IMR-90 (cell line): ENCODE measurements around the gene AOPEP. TPM values are rescaled to one million over a fixed set of nuclear protein-coding genes. Genes with fewer than 3 reads are reported as not detected.

Experiments used
- ATAC-seq: fragments of 200-7000 bp; cut with Tn5 transposase; 2 replicates; pipeline ENCODE4 v1.9.1; 2020; ENCODE audit warnings: low read depth, mild to moderate bottlenecking, moderate library complexity
- BruUV-seq: library from RNA; stranded (reverse); fragments of 400-500 nt; replicated peaks from 2 replicates; lab custom pipeline; 2021; lab: Mats Ljungman, UMichigan
- CTCF ChIA-PET: fragments of 300-600 bp; formaldehyde crosslinking; extraction: SDS; loops from one replicate; lab custom pipeline; 2021; ENCODE audit warnings: antibody characterized with exemption; lab: Yijun Ruan, JAX
- POLR2A ChIA-PET: fragments of 300-600 bp; sonication (Branson Sonifier 250); formaldehyde crosslinking; loops from one replicate; lab custom pipeline; 2022; ENCODE audit warnings: antibody characterized with exemption; ENCODE audit not compliant: unreplicated experiment; lab: Charles Lee
- DNase-seq: peaks from one replicate; pipeline ENCODE4 v3.0.0; 2013
- H2AFZ ChIP-seq: replicated peaks from 2 replicates; pipeline ENCODE3; 2013; ENCODE audit warnings: low read length, mild to moderate bottlenecking; ENCODE audit not compliant: poor library complexity
- H2AK5ac ChIP-seq: 2 replicates; pipeline ENCODE4 v1.6.1; 2013; ENCODE audit warnings: low read depth, low read length, inconsistent platforms
- H2AK9ac ChIP-seq: replicated peaks from 2 replicates; pipeline ENCODE3; 2013; ENCODE audit warnings: mild to moderate bottlenecking, low read depth, low read length, moderate library complexity; ENCODE audit not compliant: poor library complexity
- H2BK120ac ChIP-seq: 2 replicates; pipeline ENCODE4 v1.6.1; 2013; ENCODE audit warnings: low read depth, low read length, inconsistent platforms
- H2BK15ac ChIP-seq: 3 replicates; pipeline ENCODE4 v1.6.1; 2013; ENCODE audit warnings: low read depth, low read length, inconsistent platforms
- H2BK20ac ChIP-seq: 2 replicates; pipeline ENCODE4 v1.6.1; 2013; ENCODE audit warnings: low read depth, mild to moderate bottlenecking, inconsistent platforms, low read length, moderate library complexity
- H2BK5ac ChIP-seq: 2 replicates; pipeline ENCODE4 v1.6.1; 2013; ENCODE audit warnings: mild to moderate bottlenecking, low read depth, low read length, inconsistent platforms; ENCODE audit not compliant: poor library complexity, severe bottlenecking
- H3K14ac ChIP-seq: replicated peaks from 2 replicates; pipeline ENCODE4 v1.6.1; 2013; ENCODE audit warnings: low read depth, low read length, inconsistent platforms
- H3K18ac ChIP-seq: 2 replicates; pipeline ENCODE4 v1.6.1; 2013; ENCODE audit warnings: low read depth, low read length, control low read depth
- H3K23ac ChIP-seq: 2 replicates; pipeline ENCODE4 v1.6.1; 2013; ENCODE audit warnings: low read depth, low read length, inconsistent platforms
- H3K27ac ChIP-seq: 2 replicates; pipeline ENCODE4 v1.5.1; 2013; ENCODE audit warnings: mild to moderate bottlenecking, control low read depth, low read length; ENCODE audit not compliant: insufficient read depth
- H3K27me3 ChIP-seq: 2 replicates; pipeline ENCODE4 v1.6.1; 2013; ENCODE audit warnings: low read length; ENCODE audit not compliant: control insufficient read depth, insufficient read depth
- H3K36me3 ChIP-seq: 2 replicates; pipeline ENCODE4 v1.6.1; 2013; ENCODE audit warnings: low read length, mixed read lengths; ENCODE audit not compliant: control insufficient read depth, insufficient read depth
- H3K4ac ChIP-seq: 2 replicates; pipeline ENCODE4 v1.6.1; 2013; ENCODE audit warnings: low read depth, low read length, inconsistent platforms
- H3K4me1 ChIP-seq: 2 replicates; pipeline ENCODE4 v1.6.1; 2013; ENCODE audit warnings: low read length, mixed read lengths; ENCODE audit not compliant: control insufficient read depth, insufficient read depth
- H3K4me2 ChIP-seq: 2 replicates; pipeline ENCODE4 v1.6.1; 2013; ENCODE audit warnings: low read depth, mild to moderate bottlenecking, control low read depth, low read length, moderate library complexity
- H3K4me3 ChIP-seq: 2 replicates; pipeline ENCODE4 v1.5.1; 2013; ENCODE audit warnings: low read depth, mild to moderate bottlenecking, control low read depth, low read length, moderate library complexity; ENCODE audit not compliant: insufficient read depth
- H3K56ac ChIP-seq: 2 replicates; pipeline ENCODE4 v1.6.1; 2013; ENCODE audit warnings: low read length, inconsistent platforms; ENCODE audit not compliant: insufficient read depth; ENCODE audit errors: extremely low read depth
- H3K79me1 ChIP-seq, 2 experiments: 2 replicates each; pipeline ENCODE4 v1.6.1; 2013; ENCODE audit warnings: low read length in 2 of 2, inconsistent platforms in 1 of 2, low read depth in 1 of 2
- H3K9ac ChIP-seq: 2 replicates; pipeline ENCODE4 v1.6.1; 2013; ENCODE audit warnings: low read depth, low read length, control low read depth
- H3K9me1 ChIP-seq: 2 replicates; pipeline ENCODE4 v1.6.1; 2013; ENCODE audit warnings: low read length, inconsistent platforms; ENCODE audit not compliant: insufficient read depth
- H3K9me3 ChIP-seq: 2 replicates; pipeline ENCODE4 v1.6.1; 2013; ENCODE audit warnings: low read length; ENCODE audit not compliant: control insufficient read depth, insufficient read depth
- H4K20me1 ChIP-seq: 2 replicates; pipeline ENCODE4 v1.6.1; 2013; ENCODE audit warnings: low read length, inconsistent platforms; ENCODE audit not compliant: insufficient read depth
- H4K5ac ChIP-seq: 2 replicates; pipeline ENCODE4 v1.6.1; 2013; ENCODE audit warnings: mild to moderate bottlenecking, low read depth, low read length, control low read depth
- H4K8ac ChIP-seq, 2 experiments: 2 replicates each; pipeline ENCODE4 v1.6.1; 2013; ENCODE audit warnings: low read depth in 2 of 2, low read length in 2 of 2, control low read depth in 1 of 2, inconsistent platforms in 1 of 2
- H4K91ac ChIP-seq: 2 replicates; pipeline ENCODE4 v1.6.1; 2013; ENCODE audit warnings: low read depth, low read length, inconsistent platforms; ENCODE audit not compliant: insufficient read depth
- BHLHE40 ChIP-seq: fragments of 150-350 bp; IDR thresholded peaks from 2 replicates; pipeline ENCODE4 v1.6.1; 2016; ENCODE audit warnings: mild to moderate bottlenecking, low read depth, low read length
- CHD1 ChIP-seq: IDR thresholded peaks from 2 replicates; pipeline ENCODE4 v1.6.1; 2012; ENCODE audit warnings: low read depth, low read length, improper control_type of control experiment
- CTCF ChIP-seq: conservative IDR thresholded peaks from 2 replicates; pipeline ENCODE4 v1.5.1; 2012; ENCODE audit warnings: mild to moderate bottlenecking, low read depth, low read length, improper control_type of control experiment
- ELK1 ChIP-seq: fragments of 150-350 bp; IDR thresholded peaks from 2 replicates; pipeline ENCODE4 v1.6.1; 2016; ENCODE audit warnings: low read depth, mild to moderate bottlenecking, low read length, moderate library complexity, borderline replicate concordance
- RCOR1 ChIP-seq: IDR thresholded peaks from 2 replicates; pipeline ENCODE4 v1.6.1; 2012; ENCODE audit warnings: mild to moderate bottlenecking, low read length, improper control_type of control experiment; ENCODE audit not compliant: insufficient replicate concordance
- RFX5 ChIP-seq: IDR thresholded peaks from 2 replicates; pipeline ENCODE4 v1.8.0; 2012; ENCODE audit warnings: low read depth, mild to moderate bottlenecking, low read length, moderate library complexity
- SMC3 ChIP-seq: fragments of 150-350 bp; IDR thresholded peaks from 2 replicates; pipeline ENCODE4 v1.6.1; 2016; ENCODE audit warnings: low read depth, mild to moderate bottlenecking, antibody characterized with exemption, low read length, moderate library complexity
- USF2 ChIP-seq: fragments of 150-350 bp; IDR thresholded peaks from 2 replicates; pipeline ENCODE4 v1.6.1; 2017; ENCODE audit warnings: mild to moderate bottlenecking, antibody characterized with exemption, low read length, low read depth
- WGBS, 2 experiments: methylation state at CpG; one replicate each; pipeline versions ENCODE4 v1.1.5 to v1.1.7; 2013; ENCODE audit warnings: missing lambda C conversion rate in 2 of 2; ENCODE audit not compliant: insufficient read length in 1 of 2; ENCODE audit errors: extremely low coverage in 2 of 2; 5-methylcytosine and 5-hydroxymethylcytosine counted together
- dilution Hi-C: fragments of 300-500 bp; cut with HindIII; formaldehyde crosslinking; loops from one replicate; pipeline ENCODE4 v1.14.3; 2018; ENCODE audit warnings: low sequenced_read_pairs; ENCODE audit not compliant: unreplicated experiment
- in situ Hi-C: fragments of 300-500 bp; cut with MboI; formaldehyde crosslinking; loops from 3 replicates; pipeline ENCODE4 v1.14.3; 2019; ENCODE audit warnings: low sequenced_read_pairs, inconsistent platforms, mixed read lengths
- intact Hi-C: fragments of 100-400 bp; cut with micrococcal nuclease; formaldehyde crosslinking; loops from 2 replicates; pipeline ENCODE4 v1.10.0; 2022
- polyA plus RNA-seq, 3 experiments: library from polyadenylated mRNA; depleted of rRNA; stranded (reverse); fragments of >200 nt; gene quantifications; 2 replicates each; pipeline ENCODE4 v1.2.3, GENCODE V29; 2012; ENCODE audit warnings: low replicate concordance in 1 of 3
- total RNA-seq: library from RNA; depleted of rRNA; stranded (reverse); fragments of >200 nt; gene quantifications from 2 replicates; pipeline ENCODE4 v1.2.3, GENCODE V29; 2012

The AOPEP gene
- total and polyA plus RNA-seq, 2 of the 4 experiments (the other 2 are of a cell fraction): 34.9 to 38.7 TPM

- H2BK15ac ChIP-seq: peak overlapping the region; percentile 9; the same call in 1 of the 3 replicates
- H4K8ac ChIP-seq: no peak overlapping the region
- H4K20me1 ChIP-seq: no peaks in the 10 kb centered on the region; the same call in 1 of the 2 replicates
- peaks cover 4 to 5% of the 10 kb centered on the region in 2 experiments; a peak in 3 of 4 replicates for H3K79me1 ChIP-seq
- no peak overlapping the region for H4K91ac ChIP-seq
- H3K4me3 ChIP-seq: no peak overlapping the region
- H2BK20ac ChIP-seq: no peak overlapping the region
- in situ Hi-C loops: no loop called here
- ATAC-seq (no peak), DNase-seq (no peak)
- peaks cover 7% of the 10 kb centered on the region for H3K36me3 ChIP-seq
- H3K4me2 ChIP-seq: no peak overlapping the region
- no peak overlapping the region for H2AFZ ChIP-seq
- H3K56ac ChIP-seq: no peak overlapping the region
- H2BK5ac ChIP-seq: no peak overlapping the region
- peak overlapping the region; percentile 67 for H4K5ac ChIP-seq
- no peak overlapping the region for H3K14ac ChIP-seq
- H2AK5ac ChIP-seq: no peak overlapping the region; the same call in 1 of the 2 replicates
- H2AK9ac ChIP-seq: no peak overlapping the region
- dilution Hi-C loops: no loop called here
- 0 out of 2 replicates have a peak, but pooled peaks cover 5% of the 10 kb centered on the region for H3K9me1 ChIP-seq
- peaks cover 8% of the 10 kb centered on the region for H3K27me3 ChIP-seq
- no peak overlapping the region for H3K23ac ChIP-seq
- WGBS, 2 experiments: no CpG with 5 or more reads among the region's 3 CpGs
- no peak for TF ChIP-seq ELK1
- no peak for TF ChIP-seq RCOR1
- 0 out of 2 replicates have a peak, but pooled peaks have one; percentile 41 for TF ChIP-seq BHLHE40
- TF ChIP-seq RFX5: no peak
- no peak for TF ChIP-seq CHD1
- TF ChIP-seq USF2: no peak
- no peak for TF ChIP-seq CTCF
- no peak for TF ChIP-seq SMC3
- no peak overlapping the region for H3K27ac ChIP-seq
- H3K4me1 ChIP-seq: peaks cover 14% of the 10 kb centered on the region
- no TSS peak for BruUV-seq
- H2BK120ac ChIP-seq: no peak overlapping the region
- peak overlapping the region; percentile 89 for H3K18ac ChIP-seq
- intact Hi-C loops: no loop called here
- ChIA-PET CTCF (no interaction called here), POLR2A (no interaction called here)
- H3K4ac ChIP-seq: no peak overlapping the region
- no peaks in the 10 kb centered on the region for H3K9me3 ChIP-seq
- no peak overlapping the region for H3K9ac ChIP-seq
Observed at GRCh38 chr9:94806307-94806893, 79.9 kb downstream of the AOPEP start.
